ENCODE data around the gene PLXNA2.

Gene PLXNA2

DNA sequence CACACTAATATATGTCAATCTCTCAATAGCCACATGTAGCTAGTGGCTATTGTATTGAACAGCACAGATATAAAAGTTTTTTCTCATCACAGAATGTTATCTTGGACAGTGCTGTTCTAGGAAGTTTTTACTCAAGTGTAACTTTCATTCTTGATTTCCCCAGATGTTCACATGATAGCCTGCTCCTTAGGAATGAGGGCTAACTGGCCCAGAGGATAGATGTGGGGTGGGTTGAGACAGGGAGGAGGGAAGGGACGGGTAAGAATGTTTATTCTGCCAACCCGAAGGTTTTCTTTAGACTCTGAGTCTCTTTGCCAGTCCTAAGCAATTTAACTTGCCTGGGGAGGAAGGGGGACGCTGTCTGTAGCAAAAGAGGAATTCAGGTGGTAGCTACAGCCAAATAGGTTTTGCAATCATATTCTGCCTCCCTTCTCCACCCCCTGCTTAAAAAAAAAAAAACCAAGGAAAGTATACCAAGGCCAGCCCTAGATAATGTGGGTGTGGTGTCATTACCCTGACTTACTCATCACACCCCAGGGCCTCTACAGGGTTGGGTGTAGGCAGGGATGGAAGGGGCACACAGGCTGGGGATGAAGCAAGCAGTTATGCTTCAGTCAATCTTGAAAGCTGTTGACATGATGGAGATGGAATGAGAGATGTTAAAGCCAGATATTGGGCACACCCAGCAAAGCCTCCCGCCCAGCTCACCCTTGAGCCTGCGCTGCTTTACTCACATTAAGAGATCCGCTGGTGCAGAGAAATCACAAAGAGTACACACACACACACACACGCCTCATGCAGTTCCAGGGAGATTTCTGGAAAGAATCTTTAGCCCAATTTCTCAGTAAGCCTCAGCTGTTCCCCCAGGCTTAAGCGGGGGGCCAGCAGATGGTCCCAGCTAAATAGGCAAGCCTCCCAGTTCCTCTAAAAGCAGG lies 59.9 kb downstream of the PLXNA2 start:
- no peak for DNase-seq (ENCODE audit: low read depth, low spot score)

DNA sequence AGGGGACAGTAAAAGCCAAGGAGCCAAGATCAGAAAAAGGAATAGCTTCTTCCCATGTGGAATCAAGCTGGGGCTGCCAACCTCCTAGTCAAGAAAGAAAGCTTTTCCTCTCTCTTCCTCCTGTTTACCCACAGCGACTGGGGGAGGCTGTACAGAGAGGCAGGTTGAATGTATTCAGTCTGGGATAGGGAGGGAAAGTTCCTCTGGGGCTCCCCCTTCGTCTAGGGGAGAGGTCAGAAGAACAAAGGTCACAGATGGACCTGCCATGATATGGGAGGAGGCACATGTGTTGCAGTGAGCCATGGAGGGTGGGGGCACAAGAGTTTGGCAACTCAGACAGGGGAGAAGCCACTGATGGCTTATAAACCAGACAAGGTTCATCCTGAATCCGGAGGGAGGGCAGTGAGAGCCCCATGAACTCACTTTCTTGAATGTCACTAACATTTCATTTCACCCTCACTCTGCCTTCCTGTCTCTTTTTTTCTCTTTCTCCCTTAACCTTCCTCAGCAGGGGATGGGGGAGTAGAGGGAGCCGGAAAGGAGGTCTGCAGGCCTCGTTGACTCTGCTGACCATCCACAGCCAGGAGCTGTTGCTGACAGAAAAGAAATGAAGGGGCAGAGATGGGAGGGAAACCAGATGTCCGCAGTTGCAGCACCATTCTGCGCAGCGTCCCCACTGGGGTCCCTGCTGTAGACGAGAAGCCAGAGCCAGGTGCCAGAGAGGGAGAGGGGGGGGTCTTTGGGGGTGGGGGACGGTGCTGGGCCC lies 61.1 kb downstream of the PLXNA2 start:
- no peak for DNase-seq (ENCODE audit: low read depth, low spot score)

DNA sequence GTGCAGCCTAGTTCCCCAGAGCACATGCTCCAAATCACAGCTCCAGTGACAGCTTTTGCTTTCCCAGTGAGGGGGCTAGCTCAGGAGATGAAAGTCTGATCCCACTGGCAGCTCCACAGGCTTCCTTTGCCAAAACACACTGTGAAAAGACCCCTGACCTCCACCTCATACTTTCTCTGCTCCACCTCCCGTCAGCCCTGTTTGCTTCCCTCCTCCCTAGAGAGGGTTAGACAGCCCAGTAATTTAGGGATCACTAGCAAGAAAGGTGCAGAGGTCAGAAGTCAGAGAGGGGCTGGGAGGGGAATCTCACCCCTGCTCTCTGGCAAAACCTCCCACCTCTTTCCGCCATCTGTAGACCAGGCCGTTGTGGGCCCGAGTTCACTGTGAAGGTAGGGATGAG lies 62.8 kb downstream of the PLXNA2 start:
- DNase-seq (ENCODE audit: low read depth, low spot score): no peak

DNA sequence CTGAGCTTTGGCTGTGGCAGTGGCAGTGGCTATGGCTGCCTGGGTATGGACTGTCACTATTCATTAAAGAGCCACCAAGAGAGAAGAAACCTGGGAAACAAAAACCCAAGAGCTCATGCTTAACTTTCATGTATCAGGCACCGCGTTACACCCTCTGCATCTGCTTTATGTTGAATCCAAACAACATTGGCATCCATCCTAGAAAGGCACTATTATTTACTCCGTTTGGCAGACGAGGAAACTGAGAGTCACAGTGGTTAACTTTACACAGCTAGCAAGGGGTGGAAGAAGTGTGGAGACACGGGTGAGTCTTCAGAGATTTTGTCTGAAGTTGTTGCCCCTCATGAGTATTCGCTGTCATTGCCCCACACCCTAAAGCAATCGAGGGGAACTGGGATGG lies 63.8 kb downstream of the PLXNA2 start:
- no peak for DNase-seq (ENCODE audit: low read depth, low spot score)

DNA sequence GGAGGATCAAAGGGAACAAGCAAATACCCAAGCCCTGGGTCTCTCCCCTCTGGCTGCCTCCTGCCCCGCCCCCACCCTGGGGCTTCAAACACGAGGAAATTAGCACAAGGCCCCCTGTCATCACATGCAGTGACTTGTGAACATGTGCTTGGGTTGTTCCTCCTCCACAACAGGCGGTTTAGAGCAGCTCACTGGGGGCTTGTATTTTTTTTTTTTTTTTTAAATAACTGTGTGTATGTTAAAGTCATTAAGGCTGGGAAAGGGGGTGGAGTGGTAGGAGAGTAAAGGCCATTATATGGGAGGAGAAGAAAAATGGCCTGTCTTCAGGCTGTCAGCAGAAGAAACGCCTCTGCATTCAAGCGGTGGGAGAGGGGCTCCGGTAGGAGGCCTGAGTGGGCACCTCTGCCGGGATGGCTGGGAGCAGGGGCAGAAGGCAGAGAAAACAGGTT lies 64.2 kb downstream of the PLXNA2 start:
- DNase-seq (ENCODE audit: low read depth, low spot score): no peak

DNA sequence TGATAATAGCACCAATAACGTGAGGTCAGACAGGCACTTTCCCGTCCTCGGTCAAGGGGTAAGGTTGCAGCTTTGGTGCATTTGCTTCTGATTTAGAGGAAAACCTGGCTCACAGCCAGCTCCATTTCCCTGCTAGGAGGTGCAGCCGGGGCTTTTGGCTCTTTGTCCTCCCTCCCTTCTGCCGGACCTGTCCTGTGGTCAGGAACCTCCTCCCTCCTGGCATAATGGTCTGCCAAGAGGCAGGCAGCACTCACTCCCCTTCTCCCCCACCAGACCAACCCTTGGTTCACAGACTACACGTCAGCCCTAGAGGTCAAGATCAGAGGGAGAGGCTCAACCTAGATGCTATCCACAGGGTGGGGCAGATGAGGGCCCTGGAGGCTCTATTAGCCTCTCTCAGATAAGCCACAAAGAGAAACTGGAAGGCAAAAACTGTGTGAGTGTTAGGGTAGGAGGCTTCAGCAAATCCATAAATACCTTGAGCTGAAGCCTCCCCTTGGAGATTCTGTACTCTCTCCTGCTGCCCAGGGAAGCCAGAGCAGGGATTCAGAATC lies 64.8 kb downstream of the PLXNA2 start:
- no peak for DNase-seq (ENCODE audit: low read depth, low spot score)

DNA sequence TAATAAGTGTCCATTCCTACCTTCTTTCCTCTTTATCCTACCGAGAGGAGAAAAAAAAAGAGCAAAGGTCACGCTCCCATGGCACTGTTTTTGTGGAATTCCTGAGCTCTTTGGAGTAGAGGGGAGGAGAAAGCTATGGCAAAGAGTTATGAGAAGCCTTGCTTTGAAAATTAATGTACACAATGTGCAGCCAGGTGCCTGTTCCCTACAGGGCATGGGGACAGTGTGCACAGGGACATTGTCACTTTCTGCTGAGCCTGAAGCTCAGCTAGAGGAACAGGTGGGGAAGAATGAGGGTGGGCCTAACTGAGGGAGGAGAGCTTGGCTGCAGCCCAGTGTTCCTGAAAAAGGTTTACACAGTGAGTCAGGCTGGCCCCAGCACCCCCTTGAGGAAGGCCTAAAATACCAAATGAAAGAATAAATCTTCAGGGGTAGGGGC lies 66.1 kb downstream of the PLXNA2 start:
- no peak for DNase-seq (ENCODE audit: low read depth, low spot score)

DNA sequence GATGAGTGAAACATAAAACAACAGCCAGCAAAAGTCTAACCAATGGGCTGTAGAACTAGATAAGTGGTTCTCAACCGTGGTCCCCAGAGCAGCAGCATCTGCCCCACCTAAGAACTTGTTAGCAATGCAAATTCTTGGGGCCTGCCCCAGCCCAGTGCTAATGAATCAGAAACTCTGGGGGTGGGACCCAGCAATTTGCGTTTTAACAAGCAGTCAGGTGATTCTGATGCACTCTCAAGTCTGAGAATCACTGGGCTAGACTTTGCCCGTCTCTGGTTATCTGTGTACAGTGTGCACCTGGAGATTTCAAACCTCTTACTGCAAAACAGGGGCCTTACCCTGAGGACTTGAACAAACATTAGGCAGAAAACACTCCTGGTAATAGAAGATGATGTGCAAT lies 66.5 kb downstream of the PLXNA2 start:
- no peak for DNase-seq (ENCODE audit: low read depth, low spot score)

DNA sequence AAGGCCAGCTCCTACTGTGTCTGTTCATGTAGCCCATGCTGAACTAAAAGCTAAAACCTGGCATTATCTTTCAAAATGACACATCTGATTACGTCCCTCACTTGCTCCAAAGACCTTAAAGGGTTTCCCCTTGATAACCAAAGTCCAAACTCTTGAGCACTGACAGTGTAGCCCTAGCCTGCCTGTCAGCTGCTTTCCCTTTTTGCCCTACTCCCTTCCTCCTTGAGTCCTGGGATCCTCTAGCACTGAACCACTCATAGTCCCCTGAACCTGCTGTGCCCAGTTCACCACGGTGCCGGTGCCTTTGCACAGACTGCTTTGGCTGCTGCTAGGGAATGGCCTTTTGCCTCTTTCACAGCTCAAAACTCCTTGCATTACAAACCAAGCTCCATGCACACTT lies 67.5 kb downstream of the PLXNA2 start:
- DNase-seq (ENCODE audit: low read depth, low spot score): no peak

DNA sequence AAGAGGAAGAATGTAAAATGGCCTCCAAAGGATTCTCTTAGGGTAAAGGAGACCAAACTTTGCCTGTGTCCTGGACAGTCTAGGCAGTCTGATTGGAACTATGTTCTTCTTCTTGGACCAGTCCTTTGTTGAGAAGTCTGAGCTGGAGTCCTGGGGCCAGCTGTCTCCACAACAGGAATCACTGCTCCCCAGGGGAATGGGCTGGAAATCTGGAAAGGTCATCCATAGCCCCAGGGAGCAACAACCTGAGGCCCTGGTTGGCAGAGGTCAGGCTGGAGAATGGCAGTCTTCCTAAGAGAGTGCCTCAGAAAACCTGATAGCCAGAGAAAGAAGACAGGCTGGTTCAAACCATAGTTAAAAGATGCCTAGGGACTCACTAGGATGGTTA lies 68.7 kb downstream of the PLXNA2 start:
- DNase-seq (ENCODE audit: low read depth, low spot score): no peak

DNA sequence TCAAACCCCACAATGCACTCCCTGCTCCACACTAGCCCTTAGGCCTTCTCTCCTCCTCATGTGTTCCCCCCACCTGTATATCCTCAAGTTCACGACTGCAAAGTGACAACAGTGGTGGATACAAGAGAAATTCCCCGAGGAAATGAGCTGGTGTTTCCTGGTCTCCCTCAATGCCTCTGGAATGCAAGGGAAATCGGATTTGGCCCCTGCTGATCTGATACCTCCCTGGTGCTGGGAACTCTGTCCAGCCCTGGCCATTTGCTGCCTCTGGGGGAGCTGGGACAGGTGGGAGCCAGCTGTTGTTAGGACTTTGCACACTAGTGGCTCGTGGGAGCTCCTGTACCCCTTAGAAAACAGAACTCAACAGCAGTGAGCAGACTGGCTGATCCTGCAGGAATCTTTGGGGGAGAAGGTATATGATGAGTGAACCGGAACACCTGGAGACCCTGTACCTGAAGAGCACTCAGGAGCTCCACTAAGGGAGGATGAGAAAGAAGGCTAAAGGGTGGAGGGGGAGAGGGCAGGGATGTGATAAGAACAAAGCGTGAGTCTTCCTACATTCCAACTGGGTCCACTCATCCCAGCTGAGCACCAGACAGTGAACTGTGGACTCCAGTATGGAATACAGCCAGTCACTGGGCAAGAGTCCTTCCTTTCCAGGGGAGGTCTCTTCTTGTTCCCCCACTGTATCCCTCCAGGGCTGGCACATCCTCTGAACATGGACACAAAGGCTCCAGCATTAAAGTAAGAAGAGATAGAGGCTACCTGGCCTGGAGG lies 69.3 kb downstream of the PLXNA2 start:
- DNase-seq (ENCODE audit: low read depth, low spot score): no peak

DNA sequence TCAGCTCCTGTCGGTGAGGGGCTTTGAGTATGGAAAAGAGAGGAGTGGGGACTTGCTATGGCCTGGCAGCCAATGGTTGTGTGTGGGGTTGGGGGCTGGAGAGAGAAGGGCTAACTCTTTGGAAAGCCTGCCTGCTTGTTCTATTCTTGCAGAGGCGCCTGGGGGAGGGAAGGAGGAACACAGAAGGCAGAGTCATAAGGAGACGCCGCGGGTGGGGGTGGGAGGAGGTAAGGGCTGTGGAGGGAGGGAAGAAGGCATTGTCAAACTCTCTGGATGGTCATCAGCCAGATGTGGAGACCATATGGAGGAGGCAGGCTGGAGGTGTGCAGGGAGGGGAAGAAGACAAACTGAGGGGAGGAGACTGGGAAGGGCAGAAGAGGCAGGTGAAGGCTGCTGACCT lies 70.0 kb downstream of the PLXNA2 start:
- DNase-seq (ENCODE audit: low read depth, low spot score): no peak

DNA sequence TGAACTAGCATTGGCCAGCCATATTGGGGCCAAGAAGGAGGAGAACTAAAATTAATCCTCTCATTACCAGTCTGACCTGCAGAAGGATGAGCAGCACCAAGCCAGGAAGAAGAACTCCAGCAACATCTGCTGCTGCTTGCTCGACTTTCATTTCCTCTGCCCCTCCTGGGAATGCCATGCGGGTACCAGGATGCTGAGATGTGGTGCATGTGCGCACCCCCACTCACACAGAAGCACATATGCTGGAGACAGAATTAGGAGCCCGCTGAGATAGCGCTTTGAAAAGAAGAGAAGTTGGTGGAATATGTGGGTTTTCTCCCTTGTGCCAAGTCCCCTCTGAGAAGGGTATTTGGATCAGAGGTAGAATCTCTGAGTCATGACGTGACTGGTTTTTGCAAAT lies 70.4 kb downstream of the PLXNA2 start:
- no peak for DNase-seq (ENCODE audit: low read depth, low spot score)

DNA sequence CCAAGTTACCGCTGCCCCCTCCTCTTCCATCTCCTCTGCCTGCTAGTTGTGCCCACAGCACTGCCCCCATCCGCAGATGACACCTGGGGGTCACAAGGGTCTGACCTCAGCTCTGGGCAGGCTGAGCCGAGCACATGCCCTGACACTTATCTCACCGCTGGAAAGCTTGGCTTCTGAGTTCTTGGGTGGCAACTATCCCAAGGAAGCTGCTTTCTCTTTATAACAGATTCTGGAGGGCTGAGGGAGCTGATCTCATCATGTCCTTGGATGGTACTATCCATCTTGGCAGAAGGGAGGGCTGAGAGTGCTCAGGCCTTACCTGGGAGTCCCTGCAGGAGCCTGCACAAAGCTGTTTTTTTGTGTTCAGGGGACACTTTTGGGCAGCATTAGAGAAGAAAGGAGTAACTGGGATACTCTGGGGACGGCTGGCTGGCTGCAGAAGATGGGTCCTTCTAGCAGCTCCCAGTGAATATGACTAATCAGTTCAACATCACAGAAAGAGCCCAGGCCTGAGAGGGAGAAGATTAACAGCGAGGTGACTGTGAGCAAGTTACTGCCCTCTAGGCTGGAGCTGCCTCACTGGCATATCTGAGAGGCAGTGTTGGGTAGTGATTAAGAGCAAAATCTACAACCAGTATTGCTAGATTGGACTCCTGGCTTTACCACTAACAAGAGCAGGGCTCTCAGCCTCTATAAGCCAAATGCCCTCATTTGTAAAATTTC lies 71.6 kb downstream of the PLXNA2 start:
- no peak for DNase-seq (ENCODE audit: low read depth, low spot score)

DNA sequence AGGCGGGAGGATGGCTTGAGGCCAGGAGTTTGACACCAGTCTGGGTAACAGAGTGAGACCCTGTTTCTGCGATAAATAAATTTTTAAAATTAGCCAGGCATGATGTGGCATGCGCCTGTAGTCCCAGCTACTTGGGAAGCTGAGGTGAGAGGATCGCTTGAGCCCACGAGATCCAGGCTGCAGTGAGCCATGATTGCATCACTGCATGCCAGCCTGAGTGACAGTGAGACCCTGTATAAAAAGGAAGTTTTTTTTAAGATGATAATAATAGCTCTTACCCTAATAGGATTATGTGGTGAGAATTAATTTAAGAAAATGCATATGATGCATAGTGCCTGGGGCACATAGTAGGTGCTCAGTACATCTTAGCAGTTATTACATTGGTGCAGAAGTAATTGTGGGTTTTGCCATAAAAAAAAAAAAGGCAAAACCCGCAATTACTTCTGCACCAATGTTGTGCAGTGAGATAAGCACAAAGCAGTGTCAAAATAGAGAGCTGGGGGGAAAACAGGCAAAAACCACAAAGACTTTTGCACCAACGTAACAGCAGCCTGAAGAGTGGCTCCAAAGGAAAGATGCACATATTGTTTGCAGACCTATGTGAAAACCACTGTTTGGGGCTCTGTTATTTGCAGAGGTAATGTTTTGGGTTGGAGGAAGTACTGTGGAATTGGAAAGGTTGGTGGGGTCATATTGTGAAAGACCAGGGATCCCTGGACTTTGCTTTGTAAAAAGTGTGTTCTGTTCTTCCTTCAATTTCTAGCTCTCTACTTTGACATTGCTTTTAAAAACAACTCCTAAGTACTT lies 72.4 kb downstream of the PLXNA2 start:
- no peak for DNase-seq (ENCODE audit: low read depth, low spot score)

DNA sequence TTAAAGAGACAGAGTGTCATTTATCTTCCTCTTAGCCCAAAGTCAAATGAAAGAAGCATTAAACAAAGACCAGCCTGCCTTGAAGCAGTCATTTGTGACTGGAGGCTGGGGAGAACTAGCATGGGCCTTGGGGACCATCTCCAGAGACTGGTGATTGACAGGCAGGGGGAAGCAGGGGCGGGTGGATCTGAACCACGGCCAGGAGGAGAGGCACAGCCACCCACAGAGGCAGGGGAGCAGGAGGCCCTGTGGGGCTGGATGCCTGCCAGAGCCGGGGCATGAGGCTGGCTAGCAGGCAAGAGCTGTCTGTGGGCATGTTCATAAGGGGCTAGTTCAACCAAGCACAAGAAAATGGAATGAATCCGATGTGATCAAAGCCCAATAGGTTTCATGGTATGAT lies 73.9 kb downstream of the PLXNA2 start:
- DNase-seq (ENCODE audit: low read depth, low spot score): no peak

DNA sequence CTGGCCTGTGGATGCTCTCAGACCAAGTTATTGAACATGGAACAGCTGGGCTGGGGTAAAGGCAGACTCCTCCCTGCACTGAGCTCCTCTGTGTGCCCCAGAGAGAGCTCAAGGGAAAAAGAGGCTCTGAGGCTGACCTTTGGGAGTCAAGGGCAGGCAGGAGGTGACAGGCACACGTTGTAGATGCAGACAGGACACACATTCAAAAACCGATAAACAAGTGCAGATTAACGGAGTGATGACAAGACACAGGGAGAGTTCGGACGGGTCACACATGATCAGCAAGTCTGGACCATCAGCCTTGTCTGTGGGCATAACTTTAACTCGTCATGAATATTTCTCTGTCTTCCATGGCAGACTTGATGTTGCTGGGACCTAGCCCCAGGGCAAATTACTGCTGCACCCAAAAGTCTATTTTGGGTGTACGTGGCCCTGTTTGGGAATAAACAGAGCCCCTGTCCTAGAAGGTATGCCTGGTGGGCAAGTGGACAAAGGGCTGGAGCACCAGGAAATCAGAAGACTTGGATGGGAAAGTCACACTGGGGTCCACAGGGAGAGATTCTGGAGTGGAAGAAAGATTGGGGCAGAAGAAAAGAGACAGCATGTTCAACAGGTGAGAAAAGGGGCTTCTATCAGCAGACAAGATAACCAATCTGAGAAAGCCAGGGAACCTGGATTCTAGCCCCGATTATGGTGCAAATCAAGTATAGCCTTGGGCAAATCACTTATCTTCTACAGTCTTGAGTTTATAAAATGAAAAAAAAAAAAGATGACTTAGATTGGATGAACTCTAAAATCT lies 74.9 kb downstream of the PLXNA2 start:
- DNase-seq (ENCODE audit: low read depth, low spot score): no peak

DNA sequence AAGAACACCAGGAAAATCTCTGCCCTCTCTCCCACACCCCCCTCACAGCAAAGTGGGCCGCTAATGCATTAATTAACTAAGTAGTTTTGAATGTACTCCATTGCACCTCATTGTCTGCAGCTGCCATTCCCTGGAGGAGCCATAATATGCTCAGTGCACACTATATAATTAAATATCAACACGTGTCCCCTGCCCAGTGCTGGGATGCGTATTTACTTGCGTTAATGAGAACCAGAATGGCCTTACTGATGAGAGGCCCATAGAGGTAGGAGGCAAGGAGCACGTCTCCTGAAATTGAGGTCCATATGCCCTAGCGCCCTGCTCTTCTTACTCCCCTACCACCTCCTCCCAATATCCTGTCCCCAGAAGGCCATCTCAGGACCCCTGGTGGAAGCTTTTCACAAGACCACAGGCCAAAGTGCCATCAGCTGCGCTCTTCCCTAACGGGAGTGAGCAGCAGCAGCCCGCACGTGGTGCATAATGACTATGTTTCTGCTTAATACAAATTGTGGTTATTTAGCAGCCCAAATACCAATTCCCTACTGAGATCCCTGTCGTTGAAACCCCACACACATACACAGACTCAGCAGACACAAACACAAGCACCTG lies 76.8 kb downstream of the PLXNA2 start:
- no peak for DNase-seq (ENCODE audit: low read depth, low spot score)

All from smooth muscle cell of the brain vasculature (primary cell).